ENCODE data around the gene LINC00305. TPM values are rescaled to one million over a fixed set of nuclear protein-coding genes. Genes with fewer than 3 reads are reported as not detected.

The LINC00305 gene
- total RNA-seq, 1 donor from 2014 or later = not detected

DNA sequence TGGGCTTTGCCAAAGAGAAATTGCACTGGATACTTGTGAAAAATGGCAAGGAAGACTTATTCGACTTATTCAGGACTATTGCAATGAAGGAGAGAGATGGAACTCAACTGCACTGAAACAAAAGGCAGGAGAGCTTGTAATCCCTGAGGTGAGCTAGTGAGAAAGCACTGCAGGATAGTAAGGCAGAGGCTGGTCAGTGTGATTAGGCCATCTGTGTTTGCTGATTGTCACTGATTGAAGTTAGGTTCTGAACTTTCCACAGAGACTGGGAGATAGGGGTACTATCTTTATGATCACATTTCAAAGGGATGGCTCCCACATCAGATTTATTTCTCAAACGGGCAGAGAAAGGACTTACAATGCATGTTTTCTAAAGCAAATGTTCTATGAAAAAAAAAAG is 96.1 kb downstream of the LINC00305 start:
- no peak overlapping the region for H3K27ac Mint-ChIP-seq (ENCODE audit: unreplicated experiment)
- no peak overlapping the region for H3K4me3 Mint-ChIP-seq (ENCODE audit: unreplicated experiment)
- no peak for TF ChIP-seq CTCF (IDR thresholded peaks at IDR 0.05; ENCODE audit: partially characterized antibody, unreplicated experiment)
- H3K9me3 Mint-ChIP-seq (ENCODE audit: unreplicated experiment) = no peaks in the 10 kb centered on the region
- H3K4me1 Mint-ChIP-seq (ENCODE audit: low read depth, unreplicated experiment) = no peaks in the 10 kb centered on the region
- no peaks in the 10 kb centered on the region for H3K27me3 Mint-ChIP-seq (ENCODE audit: unreplicated experiment)
- no peaks in the 10 kb centered on the region for H3K36me3 Mint-ChIP-seq (ENCODE audit: unreplicated experiment)
- no peak for DNase-seq

GRCh38 chr18:64044616-64045015 is 104.3 kb downstream of the LINC00305 start:
- no peaks in the 10 kb centered on the region for H3K27me3 Mint-ChIP-seq (ENCODE audit: unreplicated experiment)
- peaks cover 20% of the 10 kb centered on the region for H3K36me3 Mint-ChIP-seq (ENCODE audit: unreplicated experiment)
- H3K4me1 Mint-ChIP-seq (ENCODE audit: low read depth, unreplicated experiment) = no peaks in the 10 kb centered on the region
- no peak overlapping the region for H3K27ac Mint-ChIP-seq (ENCODE audit: unreplicated experiment)
- no peak for TF ChIP-seq CTCF (IDR thresholded peaks at IDR 0.05; ENCODE audit: partially characterized antibody, unreplicated experiment)
- DNase-seq = no peak
- H3K4me3 Mint-ChIP-seq (ENCODE audit: unreplicated experiment) = no peak overlapping the region
- H3K9me3 Mint-ChIP-seq (ENCODE audit: unreplicated experiment) = peaks cover 5% of the 10 kb centered on the region

- DNase-seq = no peak
- Mint-ChIP-seq H3K4me1 (ENCODE audit: low read depth, unreplicated experiment) (no peaks in the 10 kb centered on the region), H3K4me3 (ENCODE audit: unreplicated experiment) (no peak overlapping the region), H3K9me3 (ENCODE audit: unreplicated experiment) (peaks cover 5% of the 10 kb centered on the region), H3K27ac (ENCODE audit: unreplicated experiment) (no peak overlapping the region), H3K27me3 (ENCODE audit: unreplicated experiment) (no peaks in the 10 kb centered on the region), H3K36me3 (ENCODE audit: unreplicated experiment) (peaks cover 20% of the 10 kb centered on the region)
- TF ChIP-seq CTCF (IDR thresholded peaks at IDR 0.05; ENCODE audit: partially characterized antibody, unreplicated experiment) = no peak
Measured at GRCh38 chr18:64042728-64043358, 106.0 kb downstream of the LINC00305 start.

DNA sequence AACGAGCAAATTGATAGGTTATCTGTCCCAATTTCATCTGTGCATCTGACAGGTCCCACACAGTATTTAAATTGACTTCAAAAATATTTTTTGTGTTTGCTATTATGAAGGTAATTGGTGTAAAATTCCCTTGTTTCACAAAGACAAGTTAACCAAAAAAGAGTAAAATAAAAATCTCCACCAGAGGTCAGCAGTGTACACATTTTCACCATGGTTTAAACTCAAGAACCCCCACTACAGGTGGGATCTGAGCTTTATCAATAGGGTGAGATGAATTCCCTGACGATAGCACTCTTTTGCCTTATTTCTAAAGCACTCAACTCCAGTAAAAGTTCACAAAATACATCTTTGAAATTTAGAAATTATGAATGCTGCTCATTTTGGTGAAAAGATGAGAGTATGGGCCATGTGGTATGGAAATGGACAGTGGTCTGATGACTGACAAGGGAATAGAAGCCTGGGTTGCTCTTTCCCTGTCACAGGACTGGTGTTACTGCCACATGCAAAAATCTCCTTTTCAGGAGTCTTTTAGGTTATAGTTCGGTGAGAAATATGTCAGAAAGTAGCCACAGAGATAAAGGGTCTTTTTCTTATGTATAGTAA is 111.0 kb downstream of the LINC00305 start:
- H3K27ac Mint-ChIP-seq (ENCODE audit: unreplicated experiment) = no peak overlapping the region
- H3K27me3 Mint-ChIP-seq (ENCODE audit: unreplicated experiment) = no peaks in the 10 kb centered on the region
- peaks cover 8% of the 10 kb centered on the region for H3K36me3 Mint-ChIP-seq (ENCODE audit: unreplicated experiment)
- H3K4me3 Mint-ChIP-seq (ENCODE audit: unreplicated experiment) = no peak overlapping the region
- H3K9me3 Mint-ChIP-seq (ENCODE audit: unreplicated experiment) = peaks cover 3% of the 10 kb centered on the region
- peak; percentile 86 for TF ChIP-seq CTCF (IDR thresholded peaks at IDR 0.05; ENCODE audit: partially characterized antibody, unreplicated experiment)
- DNase-seq = no peak
- no peaks in the 10 kb centered on the region for H3K4me1 Mint-ChIP-seq (ENCODE audit: low read depth, unreplicated experiment)

DNA sequence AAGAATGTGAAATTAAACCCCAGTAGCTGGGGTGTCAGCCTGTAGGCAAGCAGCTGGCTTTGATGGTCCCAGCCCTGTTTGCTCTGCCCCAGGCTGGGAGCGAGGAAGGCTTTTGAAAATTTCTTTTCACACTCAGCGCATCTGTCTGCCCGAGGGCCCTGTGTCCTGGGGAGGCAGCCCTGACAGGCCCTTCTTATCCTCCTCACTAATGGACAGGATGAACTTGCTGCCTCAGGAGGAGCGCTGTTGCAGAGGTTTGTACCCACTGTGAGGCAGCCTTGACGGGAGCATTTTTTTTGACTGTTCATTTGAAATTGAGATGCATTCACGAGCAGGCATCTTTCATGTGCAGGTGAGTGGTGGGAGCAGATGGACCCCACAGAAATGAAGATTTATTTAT is 116.6 kb downstream of the LINC00305 start:
- Mint-ChIP-seq H3K27ac (ENCODE audit: unreplicated experiment) (no peak overlapping the region), H3K27me3 (ENCODE audit: unreplicated experiment) (no peaks in the 10 kb centered on the region), H3K36me3 (ENCODE audit: unreplicated experiment) (no peaks in the 10 kb centered on the region), H3K4me3 (ENCODE audit: unreplicated experiment) (no peak overlapping the region), H3K4me1 (ENCODE audit: low read depth, unreplicated experiment) (peaks cover 5% of the 10 kb centered on the region), H3K9me3 (ENCODE audit: unreplicated experiment) (peaks cover 2% of the 10 kb centered on the region)
- no peak for DNase-seq
- TF ChIP-seq CTCF (IDR thresholded peaks at IDR 0.05; ENCODE audit: partially characterized antibody, unreplicated experiment) = no peak

Data from glutamatergic neuron (in vitro differentiated cells).